ENCODE data around the gene LUC7L.
A peak's percentile ranks its signal among the peaks of the same experiment; 100 is the strongest.

DNA sequence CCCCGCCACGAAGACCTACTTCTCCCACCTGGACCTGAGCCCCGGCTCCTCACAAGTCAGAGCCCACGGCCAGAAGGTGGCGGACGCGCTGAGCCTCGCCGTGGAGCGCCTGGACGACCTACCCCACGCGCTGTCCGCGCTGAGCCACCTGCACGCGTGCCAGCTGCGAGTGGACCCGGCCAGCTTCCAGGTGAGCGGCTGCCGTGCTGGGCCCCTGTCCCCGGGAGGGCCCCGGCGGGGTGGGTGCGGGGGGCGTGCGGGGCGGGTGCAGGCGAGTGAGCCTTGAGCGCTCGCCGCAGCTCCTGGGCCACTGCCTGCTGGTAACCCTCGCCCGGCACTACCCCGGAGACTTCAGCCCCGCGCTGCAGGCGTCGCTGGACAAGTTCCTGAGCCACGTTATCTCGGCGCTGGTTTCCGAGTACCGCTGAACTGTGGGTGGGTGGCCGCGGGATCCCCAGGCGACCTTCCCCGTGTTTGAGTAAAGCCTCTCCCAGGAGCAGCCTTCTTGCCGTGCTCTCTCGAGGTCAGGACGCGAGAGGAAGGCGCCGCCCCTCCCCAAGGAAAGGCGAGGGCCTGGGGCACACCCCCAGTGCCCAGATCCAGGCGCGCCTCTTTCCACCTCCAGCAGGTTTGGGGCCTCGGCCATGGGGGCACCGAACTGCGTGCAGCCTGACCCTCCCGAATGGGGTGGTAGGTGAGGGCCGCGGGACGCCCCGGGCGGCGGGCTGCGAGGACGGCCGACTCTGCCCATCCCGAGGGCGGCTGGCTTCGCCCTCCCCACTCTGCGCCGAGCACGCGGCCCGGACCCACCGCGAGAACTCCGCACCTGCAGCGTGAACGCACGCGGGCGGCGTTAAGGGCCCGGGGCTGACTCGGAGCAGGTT, 48.3 kb downstream of the LUC7L start:
- TF ChIP-seq, protein P1, sequence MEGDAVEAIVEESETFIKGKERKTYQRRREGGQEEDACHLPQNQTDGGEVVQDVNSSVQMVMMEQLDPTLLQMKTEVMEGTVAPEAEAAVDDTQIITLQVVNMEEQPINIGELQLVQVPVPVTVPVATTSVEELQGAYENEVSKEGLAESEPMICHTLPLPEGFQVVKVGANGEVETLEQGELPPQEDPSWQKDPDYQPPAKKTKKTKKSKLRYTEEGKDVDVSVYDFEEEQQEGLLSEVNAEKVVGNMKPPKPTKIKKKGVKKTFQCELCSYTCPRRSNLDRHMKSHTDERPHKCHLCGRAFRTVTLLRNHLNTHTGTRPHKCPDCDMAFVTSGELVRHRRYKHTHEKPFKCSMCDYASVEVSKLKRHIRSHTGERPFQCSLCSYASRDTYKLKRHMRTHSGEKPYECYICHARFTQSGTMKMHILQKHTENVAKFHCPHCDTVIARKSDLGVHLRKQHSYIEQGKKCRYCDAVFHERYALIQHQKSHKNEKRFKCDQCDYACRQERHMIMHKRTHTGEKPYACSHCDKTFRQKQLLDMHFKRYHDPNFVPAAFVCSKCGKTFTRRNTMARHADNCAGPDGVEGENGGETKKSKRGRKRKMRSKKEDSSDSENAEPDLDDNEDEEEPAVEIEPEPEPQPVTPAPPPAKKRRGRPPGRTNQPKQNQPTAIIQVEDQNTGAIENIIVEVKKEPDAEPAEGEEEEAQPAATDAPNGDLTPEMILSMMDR (IDR thresholded peaks at IDR 0.05; ENCODE audit: control extremely low read depth in 1 of 3, insufficient read depth in 1 of 3, low read depth in 1 of 3, low read length in 3 of 3) = no peak
- 0 out of 2 replicates have a peak, but pooled peaks have one; percentile 16 for TF ChIP-seq TAF1 (IDR thresholded peaks at IDR 0.05; ENCODE audit: low read depth, low read length)
- peak; percentile 45 for TF ChIP-seq EZH2 (IDR thresholded peaks at IDR 0.05; ENCODE audit: low read depth, low read length, severe bottlenecking)
- 0 out of 2 replicates have a peak, but pooled peaks have one; percentile 27 for TF ChIP-seq KDM1A (IDR thresholded peaks at IDR 0.05; ENCODE audit: borderline replicate concordance, low read length)
- TF ChIP-seq, protein P2, sequence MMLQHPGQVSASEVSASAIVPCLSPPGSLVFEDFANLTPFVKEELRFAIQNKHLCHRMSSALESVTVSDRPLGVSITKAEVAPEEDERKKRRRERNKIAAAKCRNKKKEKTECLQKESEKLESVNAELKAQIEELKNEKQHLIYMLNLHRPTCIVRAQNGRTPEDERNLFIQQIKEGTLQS (IDR thresholded peaks at IDR 0.05; ENCODE audit: insufficient read depth, low read depth, low read length) = no peak
- TF ChIP-seq, protein P3, sequence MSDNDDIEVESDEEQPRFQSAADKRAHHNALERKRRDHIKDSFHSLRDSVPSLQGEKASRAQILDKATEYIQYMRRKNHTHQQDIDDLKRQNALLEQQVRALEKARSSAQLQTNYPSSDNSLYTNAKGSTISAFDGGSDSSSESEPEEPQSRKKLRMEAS (IDR thresholded peaks at IDR 0.05) = peak; percentile 100
- no peak for TF ChIP-seq EP300 (IDR thresholded peaks at IDR 0.05; ENCODE audit: borderline replicate concordance in 1 of 2, low read depth in 2 of 2, low read length in 2 of 2)
- peak; percentile 71; the same call in 1 of the 2 replicates for TF ChIP-seq GABPA (IDR thresholded peaks at IDR 0.05; ENCODE audit: borderline replicate concordance, insufficient read depth, low read length)
- TF ChIP-seq MAFK (IDR thresholded peaks at IDR 0.05; ENCODE audit: low read depth, low read length) = no peak
- TF ChIP-seq JUND (IDR thresholded peaks at IDR 0.05; ENCODE audit: low read length) = no peak
- no peak for TF ChIP-seq CBX8 (IDR thresholded peaks at IDR 0.05; ENCODE audit: borderline replicate concordance, low read depth, low read length)
- TF ChIP-seq KDM5A (IDR thresholded peaks at IDR 0.05; ENCODE audit: low read length) = no peak
